PC-9 (cell line): Measurements from ENCODE around the gene NRG2. TPM values are rescaled to one million over a fixed set of nuclear protein-coding genes. Genes with fewer than 3 reads are reported as not detected.

Experiments
- BruUV-seq: library from RNA; stranded (reverse); fragments of 400-500 nt; replicated peaks from 2 replicates; lab custom pipeline; 2021; lab: Mats Ljungman, UMichigan
- CTCF ChIA-PET: fragments of 300-600 bp; sonication (Branson Sonifier 250); formaldehyde crosslinking; loops from one replicate; lab custom pipeline; 2022; ENCODE audit warnings: antibody characterized with exemption; lab: Charles Lee
- POLR2A ChIA-PET: fragments of 300-600 bp; sonication (Branson Sonifier 250); formaldehyde crosslinking; loops from one replicate; lab custom pipeline; 2022; ENCODE audit warnings: antibody characterized with exemption; ENCODE audit not compliant: unreplicated experiment; lab: Charles Lee
- DNase-seq, 2 experiments: peaks; one replicate each; pipeline versions ENCODE4 v3.0.0 to v3.0.0-alpha.2; 2015 to 2022; ENCODE audit warnings: mixed read lengths in 1 of 2
- H2AFZ ChIP-seq: fragments of 200-600 bp; sonication (generic); 2 replicates; pipeline ENCODE4 v1.8.1; 2017; ENCODE audit warnings: antibody characterized with exemption
- H3F3A ChIP-seq: fragments of 200-600 bp; sonication (generic); 2 replicates; pipeline ENCODE4 v1.8.1; 2017; ENCODE audit warnings: antibody characterized with exemption, mild to moderate bottlenecking, low read depth; ENCODE audit not compliant: insufficient read depth
- H3K27ac ChIP-seq: fragments of 200-600 bp; sonication (generic); 2 replicates; pipeline ENCODE4 v1.6.1; 2016; ENCODE audit warnings: mixed run types
- H3K27me3 ChIP-seq: fragments of 200-600 bp; sonication (generic); 2 replicates; pipeline ENCODE4 v1.6.1; 2016; ENCODE audit warnings: low read depth, mixed run types; ENCODE audit not compliant: insufficient read depth
- H3K36me3 ChIP-seq: fragments of 200-600 bp; sonication (generic); 2 replicates; pipeline ENCODE4 v1.6.1; 2016; ENCODE audit warnings: low read depth, mixed run types
- H3K4me1 ChIP-seq: fragments of 200-600 bp; sonication (generic); replicated peaks from 2 replicates; pipeline ENCODE4 v1.6.1; 2016; ENCODE audit warnings: mixed run types; ENCODE audit not compliant: insufficient read depth
- H3K4me2 ChIP-seq: fragments of 200-600 bp; sonication (generic); 2 replicates; pipeline ENCODE4 v1.6.1; 2017; ENCODE audit warnings: mixed run types
- H3K4me3 ChIP-seq: fragments of 200-600 bp; sonication (generic); 2 replicates; pipeline ENCODE4 v1.6.1; 2016; ENCODE audit warnings: mixed run types
- H3K79me2 ChIP-seq: fragments of 200-600 bp; sonication (generic); 2 replicates; pipeline ENCODE4 v1.6.1; 2017; ENCODE audit warnings: low read depth, mixed run types
- H3K9me2 ChIP-seq: fragments of 200-600 bp; sonication (generic); 2 replicates; pipeline ENCODE4 v1.8.1; 2017; ENCODE audit warnings: mild to moderate bottlenecking; ENCODE audit not compliant: insufficient read depth
- H3K9me3 ChIP-seq: fragments of 200-600 bp; sonication (generic); 2 replicates; pipeline ENCODE4 v1.8.1; 2016; ENCODE audit warnings: low read depth; ENCODE audit not compliant: insufficient read depth
- H4K20me1 ChIP-seq: fragments of 200-600 bp; sonication (generic); 2 replicates; pipeline ENCODE4 v1.8.1; 2017; ENCODE audit not compliant: insufficient read depth
- CTCF ChIP-seq: fragments of 200-600 bp; sonication (generic); conservative IDR thresholded peaks from 2 replicates; pipeline ENCODE4 v1.6.1; 2017; ENCODE audit warnings: mixed run types, antibody characterized with exemption, mild to moderate bottlenecking, moderate library complexity
- EZH2 ChIP-seq: fragments of 200-600 bp; sonication (generic); IDR thresholded peaks from 2 replicates; pipeline ENCODE4 v1.8.0; 2017; ENCODE audit warnings: antibody characterized with exemption, low read depth
- intact Hi-C: fragments of 100-400 bp; cut with micrococcal nuclease; formaldehyde crosslinking; loops from one replicate; pipeline ENCODE4 v1.10.0; 2022; ENCODE audit not compliant: unreplicated experiment
- total RNA-seq: library from RNA; stranded (reverse); gene quantifications from 2 replicates; pipeline ENCODE4 v1.2.3, GENCODE V29; 2021

NRG2 gene
- total RNA-seq, 1 experiment from 2014 or later: not detected

GRCh38 chr5:139886213-139886612 lies 156.9 kb downstream of the NRG2 start:
- H3K36me3 ChIP-seq: no peaks in the 10 kb centered on the region
- intact Hi-C loops: no loop called here
- H3K9me3 ChIP-seq: no peaks in the 10 kb centered on the region
- no peak for DNase-seq
- no TSS peak for BruUV-seq
- CTCF ChIA-PET: no interaction called here
- TF ChIP-seq CTCF (no peak), EZH2 (no peak)
- H4K20me1 ChIP-seq: no peaks in the 10 kb centered on the region
- H3K4me3 ChIP-seq: no peak overlapping the region
- no peak overlapping the region for H3K4me2 ChIP-seq
- no peak overlapping the region for H2AFZ ChIP-seq
- H3K79me2 ChIP-seq: no peaks in the 10 kb centered on the region
- H3K4me1 ChIP-seq: 0 out of 2 replicates have a peak, but pooled peaks cover 7% of the 10 kb centered on the region
- no peak overlapping the region for H3K27ac ChIP-seq
- POLR2A ChIA-PET: no interaction called here
- no peaks in the 10 kb centered on the region for H3F3A ChIP-seq
- H3K27me3 ChIP-seq: no peaks in the 10 kb centered on the region
- no peaks in the 10 kb centered on the region for H3K9me2 ChIP-seq

- H3K4me1 ChIP-seq: 0 out of 2 replicates have a peak, but pooled peaks cover 7% of the 10 kb centered on the region
- intact Hi-C loops: no loop called here
- H2AFZ ChIP-seq: no peak overlapping the region
- H3K27ac ChIP-seq: no peak overlapping the region
- no peaks in the 10 kb centered on the region for H3K27me3 ChIP-seq
- no peak overlapping the region for H3K4me3 ChIP-seq
- H3F3A ChIP-seq: no peaks in the 10 kb centered on the region
- ChIA-PET CTCF (no interaction called here), POLR2A (no interaction called here)
- H3K4me2 ChIP-seq: no peak overlapping the region
- H3K36me3 ChIP-seq: no peaks in the 10 kb centered on the region
- BruUV-seq: no TSS peak
- no peaks in the 10 kb centered on the region for H3K9me2 ChIP-seq
- H4K20me1 ChIP-seq: no peaks in the 10 kb centered on the region
- no peak for DNase-seq
- H3K9me3 ChIP-seq: no peaks in the 10 kb centered on the region
- TF ChIP-seq CTCF (no peak), EZH2 (no peak)
- H3K79me2 ChIP-seq: no peaks in the 10 kb centered on the region
These were observed 157.3 kb downstream of the NRG2 start for GRCh38 chr5:139885857-139886208.

GRCh38 chr5:139885172-139885856 lies 157.8 kb downstream of the NRG2 start:
- POLR2A ChIA-PET: no interaction called here
- CTCF ChIA-PET: interaction anchor here (0.7 kb wide), 2 partner anchors 88 to 575 kb away, joined by 6 read pairs; no protein-coding TSS in a partner anchor
- H3K79me2 ChIP-seq: no peaks in the 10 kb centered on the region

More at GRCh38 chr5:139885172-139885856, 157.8 kb downstream of the NRG2 start:
- TF ChIP-seq CTCF (no peak), EZH2 (no peak)
- intact Hi-C loops: no loop called here
- H3F3A ChIP-seq: no peaks in the 10 kb centered on the region
- H3K4me2 ChIP-seq: no peak overlapping the region
- no peaks in the 10 kb centered on the region for H4K20me1 ChIP-seq
- H3K9me2 ChIP-seq: no peaks in the 10 kb centered on the region
- 0 out of 2 replicates have a peak, but pooled peaks cover 7% of the 10 kb centered on the region for H3K4me1 ChIP-seq
- no peak for DNase-seq
- no peak overlapping the region for H3K4me3 ChIP-seq
- BruUV-seq: no TSS peak
- H2AFZ ChIP-seq: no peak overlapping the region
- H3K27ac ChIP-seq: no peak overlapping the region
- no peaks in the 10 kb centered on the region for H3K36me3 ChIP-seq
- H3K9me3 ChIP-seq: no peaks in the 10 kb centered on the region
- no peaks in the 10 kb centered on the region for H3K27me3 ChIP-seq
